ENCODE data around the gene TCL1A.

DNA sequence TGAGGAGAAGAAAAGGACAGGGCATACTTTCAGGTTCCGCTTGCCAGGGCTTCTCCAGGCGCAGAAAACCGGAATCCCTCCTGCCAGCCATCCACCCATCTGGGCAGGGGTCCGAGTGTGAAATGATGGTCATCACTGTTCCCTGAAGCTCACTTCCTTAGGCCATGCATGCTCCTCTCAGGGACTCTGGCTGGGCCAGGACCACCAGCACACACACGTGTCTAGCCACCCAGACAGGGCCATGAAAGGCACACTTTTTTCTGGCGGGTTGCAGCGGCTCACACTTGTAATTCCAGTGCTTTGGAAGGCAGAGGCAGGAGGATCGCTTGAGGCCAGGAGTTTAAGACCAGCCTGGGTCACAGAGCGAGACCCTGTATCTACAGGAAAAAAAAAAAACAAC, 1.5 kb downstream of the TCL1A start:
- TF ChIP-seq, protein P1, sequence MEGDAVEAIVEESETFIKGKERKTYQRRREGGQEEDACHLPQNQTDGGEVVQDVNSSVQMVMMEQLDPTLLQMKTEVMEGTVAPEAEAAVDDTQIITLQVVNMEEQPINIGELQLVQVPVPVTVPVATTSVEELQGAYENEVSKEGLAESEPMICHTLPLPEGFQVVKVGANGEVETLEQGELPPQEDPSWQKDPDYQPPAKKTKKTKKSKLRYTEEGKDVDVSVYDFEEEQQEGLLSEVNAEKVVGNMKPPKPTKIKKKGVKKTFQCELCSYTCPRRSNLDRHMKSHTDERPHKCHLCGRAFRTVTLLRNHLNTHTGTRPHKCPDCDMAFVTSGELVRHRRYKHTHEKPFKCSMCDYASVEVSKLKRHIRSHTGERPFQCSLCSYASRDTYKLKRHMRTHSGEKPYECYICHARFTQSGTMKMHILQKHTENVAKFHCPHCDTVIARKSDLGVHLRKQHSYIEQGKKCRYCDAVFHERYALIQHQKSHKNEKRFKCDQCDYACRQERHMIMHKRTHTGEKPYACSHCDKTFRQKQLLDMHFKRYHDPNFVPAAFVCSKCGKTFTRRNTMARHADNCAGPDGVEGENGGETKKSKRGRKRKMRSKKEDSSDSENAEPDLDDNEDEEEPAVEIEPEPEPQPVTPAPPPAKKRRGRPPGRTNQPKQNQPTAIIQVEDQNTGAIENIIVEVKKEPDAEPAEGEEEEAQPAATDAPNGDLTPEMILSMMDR (IDR thresholded peaks at IDR 0.05; ENCODE audit: low read depth, low read length, missing input control), result no peak
- TF ChIP-seq RAD21 (IDR thresholded peaks at IDR 0.05), result no peak
- TF ChIP-seq YY1 (IDR thresholded peaks at IDR 0.05), result no peak
- TF ChIP-seq TAF1 (conservative IDR thresholded peaks at IDR 0.05), result no peak
- TF ChIP-seq, protein P2, sequence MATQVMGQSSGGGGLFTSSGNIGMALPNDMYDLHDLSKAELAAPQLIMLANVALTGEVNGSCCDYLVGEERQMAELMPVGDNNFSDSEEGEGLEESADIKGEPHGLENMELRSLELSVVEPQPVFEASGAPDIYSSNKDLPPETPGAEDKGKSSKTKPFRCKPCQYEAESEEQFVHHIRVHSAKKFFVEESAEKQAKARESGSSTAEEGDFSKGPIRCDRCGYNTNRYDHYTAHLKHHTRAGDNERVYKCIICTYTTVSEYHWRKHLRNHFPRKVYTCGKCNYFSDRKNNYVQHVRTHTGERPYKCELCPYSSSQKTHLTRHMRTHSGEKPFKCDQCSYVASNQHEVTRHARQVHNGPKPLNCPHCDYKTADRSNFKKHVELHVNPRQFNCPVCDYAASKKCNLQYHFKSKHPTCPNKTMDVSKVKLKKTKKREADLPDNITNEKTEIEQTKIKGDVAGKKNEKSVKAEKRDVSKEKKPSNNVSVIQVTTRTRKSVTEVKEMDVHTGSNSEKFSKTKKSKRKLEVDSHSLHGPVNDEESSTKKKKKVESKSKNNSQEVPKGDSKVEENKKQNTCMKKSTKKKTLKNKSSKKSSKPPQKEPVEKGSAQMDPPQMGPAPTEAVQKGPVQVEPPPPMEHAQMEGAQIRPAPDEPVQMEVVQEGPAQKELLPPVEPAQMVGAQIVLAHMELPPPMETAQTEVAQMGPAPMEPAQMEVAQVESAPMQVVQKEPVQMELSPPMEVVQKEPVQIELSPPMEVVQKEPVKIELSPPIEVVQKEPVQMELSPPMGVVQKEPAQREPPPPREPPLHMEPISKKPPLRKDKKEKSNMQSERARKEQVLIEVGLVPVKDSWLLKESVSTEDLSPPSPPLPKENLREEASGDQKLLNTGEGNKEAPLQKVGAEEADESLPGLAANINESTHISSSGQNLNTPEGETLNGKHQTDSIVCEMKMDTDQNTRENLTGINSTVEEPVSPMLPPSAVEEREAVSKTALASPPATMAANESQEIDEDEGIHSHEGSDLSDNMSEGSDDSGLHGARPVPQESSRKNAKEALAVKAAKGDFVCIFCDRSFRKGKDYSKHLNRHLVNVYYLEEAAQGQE (IDR thresholded peaks at IDR 0.05), result no peak
- no peak for TF ChIP-seq NR2F2 (IDR thresholded peaks at IDR 0.05)
- no peak for TF ChIP-seq MAX (IDR thresholded peaks at IDR 0.05)
- TF ChIP-seq, protein P3, sequence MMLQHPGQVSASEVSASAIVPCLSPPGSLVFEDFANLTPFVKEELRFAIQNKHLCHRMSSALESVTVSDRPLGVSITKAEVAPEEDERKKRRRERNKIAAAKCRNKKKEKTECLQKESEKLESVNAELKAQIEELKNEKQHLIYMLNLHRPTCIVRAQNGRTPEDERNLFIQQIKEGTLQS (IDR thresholded peaks at IDR 0.05), result no peak
- no peak for TF ChIP-seq ZBTB33 (IDR thresholded peaks at IDR 0.05)
- no peak for TF ChIP-seq HNF4A (conservative IDR thresholded peaks at IDR 0.05)
- TF ChIP-seq JUND (IDR thresholded peaks at IDR 0.05), result no peak
- TF ChIP-seq FOXA1 (IDR thresholded peaks at IDR 0.05), result no peak
- TF ChIP-seq SP1 (IDR thresholded peaks at IDR 0.05), result no peak
- no peak for TF ChIP-seq GABPA (IDR thresholded peaks at IDR 0.05 in 1 of 2, conservative IDR thresholded peaks at IDR 0.05 in 1 of 2)

Measured in liver (tissue), 3 donors.